GM12892 (cell line): ENCODE measurements around the gene ZNF660.
"Not testable (repeated sequence)": the region's sequence is repeated elsewhere in the genome, so short reads cannot be mapped to it uniquely, and the experiment has no call there.

ENCODE experiments used
- POLR2A ChIP-seq: IDR thresholded peaks from 2 replicates; pipeline ENCODE4 v1.6.1; 2011; ENCODE audit warnings: low read depth, low read length, control low read depth
- POLR2AphosphoS5 ChIP-seq: IDR thresholded peaks from 2 replicates; pipeline ENCODE4 v1.6.1; 2011; ENCODE audit warnings: low read depth, low read length, control low read depth
- TAF1 ChIP-seq: IDR thresholded peaks from 2 replicates; pipeline ENCODE4 v1.6.1; 2011; ENCODE audit warnings: low read depth, mild to moderate bottlenecking, control low read depth, low read length, borderline replicate concordance

DNA sequence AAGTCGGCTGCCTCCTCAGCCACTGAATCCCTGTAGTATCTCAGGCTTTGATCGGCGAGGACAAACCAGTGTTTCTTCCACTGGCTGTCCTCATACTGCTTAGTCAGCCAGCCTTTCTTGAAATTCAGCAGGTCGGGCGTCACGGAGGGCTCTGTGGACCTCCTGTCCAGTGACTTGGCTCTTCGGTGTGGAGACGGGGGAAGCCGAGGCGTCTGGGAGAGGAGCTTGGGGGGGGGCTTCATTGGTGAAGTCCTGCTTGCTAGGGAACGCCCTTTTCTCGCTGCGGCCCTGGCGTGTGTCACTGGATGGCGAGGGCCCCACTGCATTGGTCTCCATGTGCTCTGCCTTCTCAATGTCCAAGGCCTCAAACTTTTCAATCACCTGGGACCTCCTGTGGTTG lies 5.0 kb upstream of the ZNF660 start:
- TF ChIP-seq POLR2A, TAF1, POLR2AphosphoS5: not testable (repeated sequence)
